ENCODE results near the gene IRF8.
"Not testable (repeated sequence)": the region's sequence is repeated elsewhere in the genome, so short reads cannot be mapped to it uniquely, and the experiment has no call there.

IRF8 gene, protein sequence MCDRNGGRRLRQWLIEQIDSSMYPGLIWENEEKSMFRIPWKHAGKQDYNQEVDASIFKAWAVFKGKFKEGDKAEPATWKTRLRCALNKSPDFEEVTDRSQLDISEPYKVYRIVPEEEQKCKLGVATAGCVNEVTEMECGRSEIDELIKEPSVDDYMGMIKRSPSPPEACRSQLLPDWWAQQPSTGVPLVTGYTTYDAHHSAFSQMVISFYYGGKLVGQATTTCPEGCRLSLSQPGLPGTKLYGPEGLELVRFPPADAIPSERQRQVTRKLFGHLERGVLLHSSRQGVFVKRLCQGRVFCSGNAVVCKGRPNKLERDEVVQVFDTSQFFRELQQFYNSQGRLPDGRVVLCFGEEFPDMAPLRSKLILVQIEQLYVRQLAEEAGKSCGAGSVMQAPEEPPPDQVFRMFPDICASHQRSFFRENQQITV

GRCh38 chr16:85898521-85899442, at the start of gene IRF8:
TSS of gene IRF8 (plus strand) at chr16:85899162. CDS start at chr16:85903016, 3,854 bp downstream.
- no peak for DNase-seq (ENCODE audit: low read depth)

GRCh38 chr16:85849388-85849787, 49.6 kb upstream of the IRF8 start:
- DNase-seq (ENCODE audit: low read depth), result no peak

- no peak for DNase-seq (ENCODE audit: low read depth)
Observed at GRCh38 chr16:85850344-85850880, 48.5 kb upstream of the IRF8 start.

DNA sequence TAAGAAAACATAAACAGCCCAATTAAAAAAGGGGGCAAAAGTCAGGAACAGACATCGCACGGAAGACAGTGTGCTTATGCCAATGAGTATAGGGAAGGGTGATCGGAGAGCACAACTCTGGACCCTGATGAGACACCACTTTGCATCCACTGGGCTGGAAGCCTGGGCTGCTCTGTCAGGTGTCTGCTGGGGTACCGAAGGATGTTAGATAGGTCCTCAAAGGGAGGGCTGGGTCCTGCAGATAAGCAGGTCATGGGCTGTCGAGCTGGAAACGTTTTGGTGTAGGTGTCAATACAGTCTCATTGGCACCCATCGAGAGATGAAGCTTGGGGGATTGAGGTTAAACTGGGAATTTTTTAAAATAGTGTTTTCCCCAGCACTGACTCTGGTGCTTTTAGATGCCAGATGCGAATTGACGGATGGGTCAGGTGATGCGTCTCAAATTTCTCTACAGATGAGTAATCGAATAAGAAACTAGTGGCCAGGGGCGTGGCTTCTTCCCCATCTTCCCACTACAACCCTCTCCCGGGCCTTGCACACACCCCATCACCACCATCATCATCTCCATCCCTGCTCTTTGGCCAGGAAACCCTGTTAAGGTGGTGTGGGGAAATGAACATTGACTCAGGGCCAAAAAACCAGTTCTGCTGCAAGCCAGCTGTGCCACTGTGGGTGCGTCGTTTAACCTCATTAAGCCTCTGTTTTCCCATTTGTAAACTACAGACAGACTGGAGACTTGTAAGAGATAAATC, 47.8 kb upstream of the IRF8 start:
- DNase-seq (ENCODE audit: low read depth), result no peak

DNA sequence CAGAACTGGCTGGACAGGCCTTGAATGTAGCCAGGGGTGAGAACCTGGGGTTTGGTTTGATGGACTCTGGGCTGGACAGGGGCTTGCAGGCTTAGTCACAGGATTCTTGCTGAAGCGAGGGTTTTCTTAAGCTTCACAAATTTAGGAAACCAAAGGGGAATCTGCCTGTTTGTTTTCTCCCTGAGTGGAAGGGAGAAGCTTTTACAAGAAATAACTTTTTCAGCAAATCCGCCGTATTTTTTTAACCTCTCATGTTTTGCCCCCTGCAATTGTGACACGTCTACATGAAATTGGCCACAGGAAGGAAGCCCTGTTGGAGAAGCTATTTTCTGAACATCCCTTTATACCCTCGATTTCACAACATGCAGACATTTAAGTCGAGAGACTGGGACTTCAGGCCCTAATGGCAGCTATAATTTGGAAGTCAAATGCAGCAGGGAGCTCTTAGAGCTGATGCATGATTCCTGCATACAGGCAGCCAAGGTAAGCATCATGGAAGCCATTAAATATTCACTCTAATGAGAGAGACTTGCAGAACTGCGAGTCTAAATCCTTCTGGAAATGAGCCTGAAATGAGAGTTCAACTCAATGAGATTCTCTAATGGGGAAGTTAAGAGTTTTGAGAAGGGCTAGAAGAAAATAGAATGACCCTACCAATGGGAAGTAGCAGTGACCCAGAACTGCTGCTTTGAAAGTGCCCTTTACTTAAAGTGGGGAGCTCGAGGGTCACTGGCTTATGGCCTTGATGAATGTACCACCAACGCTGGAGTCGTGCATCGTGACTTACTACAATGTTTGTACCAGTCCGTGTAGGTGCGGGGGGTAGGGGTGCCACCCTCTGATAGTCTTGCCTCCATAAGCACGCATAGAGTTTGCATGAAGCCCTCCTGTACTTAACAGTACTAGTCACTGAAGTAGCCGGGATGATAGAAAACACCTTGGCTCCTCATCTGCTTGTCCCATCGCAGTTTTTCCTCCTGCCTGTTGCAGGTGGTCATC, 45.1 kb upstream of the IRF8 start:
- DNase-seq (ENCODE audit: low read depth), result no peak

- DNase-seq (ENCODE audit: low read depth), result no peak
Observed at GRCh38 chr16:85854935-85855334, 44.0 kb upstream of the IRF8 start.

DNA sequence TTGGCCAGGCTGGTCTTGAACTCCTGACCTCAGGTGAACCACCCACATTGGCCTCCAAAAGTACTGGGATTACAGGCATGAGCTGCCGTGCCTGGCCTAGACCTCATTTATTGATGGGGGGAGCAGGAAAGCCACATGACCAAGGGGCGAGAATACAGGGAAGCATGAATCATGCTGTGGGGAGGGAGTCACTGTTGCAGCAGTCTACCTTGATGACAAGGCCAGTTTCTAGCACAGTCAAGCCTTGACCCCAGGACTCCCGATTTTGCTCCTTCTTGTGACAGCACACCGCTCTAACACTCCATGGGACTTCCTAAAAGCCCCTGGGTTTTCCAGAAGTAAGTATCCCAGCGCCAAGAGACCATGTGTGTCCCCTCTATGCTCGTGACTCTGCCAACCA, 42.9 kb upstream of the IRF8 start:
- DNase-seq (ENCODE audit: low read depth), result no peak

GRCh38 chr16:85856585-85856984, 42.4 kb upstream of the IRF8 start:
- DNase-seq (ENCODE audit: low read depth), result no peak

GRCh38 chr16:85857406-85857805, 41.6 kb upstream of the IRF8 start:
- no peak for DNase-seq (ENCODE audit: low read depth)

DNA sequence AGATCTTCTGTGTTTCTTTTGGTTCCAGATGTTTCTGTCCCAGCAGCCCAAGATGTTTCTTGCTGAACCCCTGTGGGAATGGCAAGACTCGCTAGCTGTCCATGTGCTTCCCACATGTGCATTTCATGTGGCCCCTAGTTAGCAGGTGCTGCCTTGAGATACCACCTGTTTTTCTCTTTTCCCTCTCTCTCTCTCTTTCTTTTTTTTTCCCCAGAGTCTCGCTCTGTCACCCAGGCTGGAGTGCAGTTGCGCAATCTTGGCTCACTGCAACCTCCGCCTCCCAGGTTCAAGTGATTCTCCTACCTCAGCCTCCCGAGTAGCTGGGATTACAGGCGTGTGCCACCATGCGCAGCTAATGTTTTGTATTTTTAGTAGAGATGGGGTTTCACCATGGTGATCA, 40.4 kb upstream of the IRF8 start:
- not testable (repeated sequence) for DNase-seq (ENCODE audit: low read depth)

GRCh38 chr16:85858984-85859817, 39.8 kb upstream of the IRF8 start:
- DNase-seq (ENCODE audit: low read depth), result no peak

DNA sequence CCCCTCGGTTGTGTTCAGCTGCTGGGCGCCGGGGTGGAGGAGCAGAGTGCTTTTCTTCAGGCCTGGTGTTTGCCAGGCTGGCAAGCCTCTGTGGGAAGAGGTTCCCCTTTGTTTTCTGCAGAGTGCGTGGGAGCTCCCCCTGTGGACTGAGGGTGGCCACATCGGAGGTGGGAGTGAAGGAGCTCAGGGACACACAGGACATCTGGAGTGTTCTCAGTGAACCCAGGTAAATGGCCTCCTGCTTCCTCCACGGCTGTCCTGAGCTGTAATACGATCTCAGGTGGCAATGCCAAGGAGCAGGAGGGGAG, 39.2 kb upstream of the IRF8 start:
- no peak for DNase-seq (ENCODE audit: low read depth)

DNA sequence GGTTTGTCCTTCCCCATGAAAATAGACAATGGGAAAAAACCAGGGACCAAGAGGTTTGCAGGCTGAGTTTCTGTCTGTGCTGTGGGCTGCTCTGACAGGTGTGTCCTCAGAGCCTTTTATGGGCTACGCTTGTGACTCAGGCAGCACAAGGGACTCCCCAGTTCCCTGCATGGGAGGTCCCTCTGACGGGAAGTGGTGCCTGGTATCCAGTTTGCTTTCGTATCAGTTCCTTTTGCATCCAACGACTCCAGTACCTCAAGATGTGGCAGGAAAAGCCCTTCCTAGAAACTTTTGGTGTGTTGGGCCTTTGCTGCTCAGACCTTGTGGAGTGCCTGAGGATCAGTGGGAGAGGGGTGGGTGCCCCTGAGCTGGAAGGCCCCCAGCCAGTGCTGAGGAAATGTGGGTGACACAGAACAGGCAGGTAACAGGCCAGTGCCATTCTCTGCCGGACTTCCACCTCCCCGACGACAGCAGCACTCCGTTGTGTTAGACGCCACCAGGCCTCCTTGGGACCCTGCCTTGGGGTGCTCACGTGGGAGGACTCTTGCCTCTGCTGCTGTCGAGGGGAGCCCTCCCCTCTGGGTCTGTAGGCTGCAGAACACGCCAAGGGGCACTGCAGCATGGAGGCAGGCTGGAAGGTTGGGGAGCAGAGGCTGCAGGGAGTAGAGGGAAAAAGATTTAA, 38.4 kb upstream of the IRF8 start:
- no peak for DNase-seq (ENCODE audit: low read depth)

DNA sequence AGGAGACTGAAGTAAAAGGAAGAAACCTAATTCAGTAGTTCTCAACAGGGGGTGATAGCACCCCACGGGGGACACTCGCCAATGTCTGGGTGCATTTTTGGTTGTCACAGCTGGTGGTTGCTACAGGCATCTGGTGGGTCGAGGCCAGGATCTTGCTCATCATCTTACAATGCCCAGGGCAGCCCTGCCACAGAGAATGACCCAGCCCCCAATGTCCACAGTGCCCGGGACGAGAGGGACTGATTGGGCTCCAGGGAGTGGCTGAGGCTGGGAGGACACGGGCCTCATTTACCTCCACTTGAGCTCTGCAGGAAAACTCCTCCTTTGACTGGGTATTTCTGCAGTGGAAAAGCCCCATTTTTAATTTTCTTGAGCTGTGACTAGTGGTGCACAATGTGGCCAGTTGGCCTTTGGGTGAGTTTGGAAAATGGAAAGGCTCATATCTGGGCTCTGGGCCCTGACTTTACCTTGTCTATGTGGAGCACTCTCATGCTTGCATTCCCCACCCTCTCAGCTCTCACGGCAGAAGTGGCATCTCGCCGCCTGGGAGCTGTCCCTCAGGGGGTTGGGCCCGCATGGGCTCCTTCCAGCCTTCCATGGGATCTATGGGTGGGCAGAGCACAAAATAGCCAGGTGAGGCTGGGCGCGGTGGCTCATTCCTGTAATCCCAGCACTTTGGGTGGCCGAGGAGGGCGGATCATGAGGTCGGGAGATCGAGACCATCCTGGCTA, 37.7 kb upstream of the IRF8 start:
- DNase-seq (ENCODE audit: low read depth), result no peak

DNA sequence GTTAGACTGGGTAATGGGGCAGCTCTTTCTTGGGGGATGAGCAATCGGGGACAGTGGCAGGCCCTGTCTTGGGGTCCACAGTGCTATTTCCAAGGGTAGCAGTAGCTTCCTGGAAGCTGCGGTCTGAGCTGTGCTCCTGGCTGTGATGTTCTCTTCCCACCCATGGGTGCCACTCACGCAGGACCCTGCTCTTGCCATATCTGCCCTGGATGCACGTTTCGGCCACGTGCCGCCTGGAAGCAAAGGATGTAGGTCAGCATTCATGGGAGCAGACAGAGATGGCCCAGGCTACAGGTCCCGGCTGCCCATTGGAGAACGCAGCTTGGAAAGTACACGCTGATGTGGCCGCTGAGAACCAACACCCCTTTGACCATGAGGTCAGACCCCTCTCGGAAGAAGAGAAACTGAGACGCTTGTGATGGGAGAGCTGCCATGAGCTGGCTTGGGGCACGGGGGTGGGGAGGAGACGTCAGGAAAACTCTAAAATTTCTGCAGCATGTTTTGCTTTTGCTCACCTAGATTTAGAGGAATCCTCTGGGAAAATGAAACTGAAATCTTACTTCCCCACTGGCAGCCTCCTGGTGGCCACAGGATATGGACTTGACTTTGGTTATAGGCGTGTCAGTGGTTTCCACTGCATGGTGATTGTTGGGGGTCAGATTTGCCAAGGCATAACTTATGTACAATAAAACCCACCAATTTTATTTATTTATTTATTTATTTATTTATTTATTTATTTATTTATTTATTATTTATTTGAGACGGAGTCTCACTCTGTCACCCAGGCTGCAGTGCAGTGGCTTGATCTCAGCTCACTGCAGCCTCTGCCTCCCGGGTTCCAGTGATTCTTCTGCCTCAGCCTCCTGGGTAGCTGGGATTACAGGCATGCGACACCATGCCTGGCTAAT, 36.2 kb upstream of the IRF8 start:
- DNase-seq (ENCODE audit: low read depth), result no peak

GRCh38 chr16:85863384-85863774, 35.6 kb upstream of the IRF8 start:
- DNase-seq (ENCODE audit: low read depth), result no peak

GRCh38 chr16:85864965-85865364, 34.0 kb upstream of the IRF8 start:
- no peak for DNase-seq (ENCODE audit: low read depth)

DNA sequence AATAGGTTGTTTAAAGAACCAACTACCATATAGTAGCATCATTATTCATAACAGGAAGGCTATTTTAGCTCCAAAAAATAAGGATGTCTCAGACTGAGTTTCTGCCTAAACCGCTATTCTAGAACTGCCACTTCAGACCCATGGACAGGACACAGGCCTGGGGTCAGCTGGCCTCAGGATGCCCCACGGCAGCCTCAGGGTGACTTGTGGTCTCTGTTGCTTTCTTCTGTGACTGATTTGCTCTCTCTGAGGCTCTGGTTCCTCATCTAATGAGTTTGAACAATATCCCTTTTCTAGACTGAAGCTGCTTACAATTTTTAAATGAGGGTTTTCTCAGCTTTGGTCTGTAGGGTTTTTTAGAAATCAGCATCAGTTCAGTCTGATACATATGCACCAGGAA, 31.8 kb upstream of the IRF8 start:
- no peak for DNase-seq (ENCODE audit: low read depth)

All from HS-27A (cell line).